CD4-positive, alpha-beta T cell (primary cell): ENCODE data around the gene RARS2. TPM values are rescaled to one million over a fixed set of nuclear protein-coding genes. Genes with fewer than 3 reads are reported as not detected.

Source experiments
- ATAC-seq: fragments of 200-7000 bp; cut with Tn5 transposase; one replicate; pipeline ENCODE4 v1.10.0; 2022; ENCODE audit warnings: mild to moderate bottlenecking; ENCODE audit not compliant: poor library complexity
- CTCF ChIA-PET: fragments of 350-600 bp; sonication (Branson Sonifier 250); formaldehyde crosslinking; loops from one replicate; lab custom pipeline; 2021; ENCODE audit warnings: antibody characterized with exemption, inconsistent platforms; lab: Charles Lee
- POLR2A ChIA-PET: fragments of 350-600 bp; sonication (Branson Sonifier 250); formaldehyde crosslinking; loops from one replicate; lab custom pipeline; 2021; ENCODE audit warnings: antibody characterized with exemption, inconsistent platforms; lab: Charles Lee
- DNase-seq, 14 experiments: peaks; one replicate each; pipeline ENCODE4 v3.0.0-alpha.2; 2013 to 2020; ENCODE audit warnings: mixed read lengths in 2 of 14
- H3K27ac ChIP-seq, 2 donors: one replicate each; pipeline versions ENCODE4 v1.5.1 to v1.7.0; 2013; ENCODE audit warnings: low read length in 2 of 2, low read depth in 1 of 2, mild to moderate bottlenecking in 1 of 2
- H3K27me3 ChIP-seq, 2 experiments: 1 replicate in 1 of 2; 2 replicates in 1 of 2; pipeline versions ENCODE4 v1.6.1 to v1.7.0; 2013; ENCODE audit warnings: low read length in 2 of 2, control low read depth in 1 of 2, mild to moderate bottlenecking in 1 of 2, moderate library complexity in 1 of 2; ENCODE audit not compliant: insufficient read depth in 2 of 2, control insufficient read depth in 1 of 2
- H3K36me3 ChIP-seq: one replicate; pipeline ENCODE4 v1.6.1; 2013; ENCODE audit warnings: low read length, control low read depth; ENCODE audit not compliant: insufficient read depth
- H3K4me1 ChIP-seq: one replicate; pipeline ENCODE4 v1.6.1; 2013; ENCODE audit warnings: low read length, control low read depth; ENCODE audit not compliant: insufficient read depth
- H3K4me3 ChIP-seq: one replicate; pipeline ENCODE4 v1.5.1; 2013; ENCODE audit warnings: mild to moderate bottlenecking, low read length, moderate library complexity
- H3K9me3 ChIP-seq, 2 experiments: 1 replicate in 1 of 2; 2 replicates in 1 of 2; pipeline versions ENCODE4 v1.6.1 to v1.7.0; 2013; ENCODE audit warnings: low read length in 2 of 2, mild to moderate bottlenecking in 2 of 2, control low read depth in 1 of 2, moderate library complexity in 1 of 2; ENCODE audit not compliant: control insufficient read depth in 1 of 2, insufficient read depth in 1 of 2
- H3K27ac Mint-ChIP-seq: one replicate; pipeline ENCODE4 v1.8.0; 2020; ENCODE audit warnings: mixed read lengths
- H3K27me3 Mint-ChIP-seq: one replicate; pipeline ENCODE4 v1.8.0; 2021; ENCODE audit warnings: mixed read lengths
- H3K36me3 Mint-ChIP-seq: one replicate; pipeline ENCODE4 v1.8.0; 2021; ENCODE audit warnings: low read depth, mixed read lengths
- H3K4me1 Mint-ChIP-seq: one replicate; pipeline ENCODE4 v1.8.0; 2021; ENCODE audit warnings: low read depth, mixed read lengths
- H3K4me3 Mint-ChIP-seq: one replicate; pipeline ENCODE4 v1.8.0; 2020; ENCODE audit warnings: mild to moderate bottlenecking, mixed read lengths
- H3K9me3 Mint-ChIP-seq: one replicate; pipeline ENCODE4 v1.8.0; 2020; ENCODE audit warnings: mixed read lengths
- CTCF ChIP-seq: fragments of 200-600 bp; IDR thresholded peaks from one replicate; pipeline ENCODE4 v1.8.0; 2022; ENCODE audit warnings: antibody characterized with exemption, mild to moderate bottlenecking
- intact Hi-C, 2 experiments: fragments of 100-400 bp; cut with DNase I in 1 of 2; cut with micrococcal nuclease in 1 of 2; formaldehyde crosslinking; loops; one replicate each; pipeline versions ENCODE4 v1.15.1 to v1.9.0; 2023 to 2025; cut with DNase I, micrococcal nuclease
- total RNA-seq, 174 experiments: library from RNA in 2 of 174; stranded (reverse) in 2 of 174; gene quantifications; one replicate each; pipeline ENCODE4 v1.2.3 and lab custom pipeline; 2021 to 2026

The RARS2 gene
- total RNA-seq, 2 experiments from 2014 or later, result 21.9 to 22.4 TPM

GRCh38 chr6:87522686-87523085, 67.1 kb downstream of the RARS2 start:
- no peak for DNase-seq
- ChIA-PET CTCF (no interaction called here), POLR2A (interaction anchor here (0.6 kb wide), 2 partner anchors 50 to 159 kb away, joined by 3 read pairs; no protein-coding TSS in a partner anchor)
- Mint-ChIP-seq H3K9me3 (no peaks in the 10 kb centered on the region), H3K27ac (no peak overlapping the region), H3K4me3 (no peak overlapping the region), H3K4me1 (no peaks in the 10 kb centered on the region), H3K27me3 (no peaks in the 10 kb centered on the region), H3K36me3 (peaks cover 81% of the 10 kb centered on the region)
- Histone ChIP-seq H3K27me3 (no peaks in the 10 kb centered on the region), H3K36me3 (peaks cover 46% of the 10 kb centered on the region), H3K4me3 (no peak overlapping the region), H3K9me3 (no peaks in the 10 kb centered on the region), H3K4me1 (no peaks in the 10 kb centered on the region), H3K27ac (no peak overlapping the region)
- no peak for TF ChIP-seq CTCF
- no peak for ATAC-seq
- intact Hi-C loops, result no loop called here

GRCh38 chr6:87518453-87518852, 71.3 kb downstream of the RARS2 start:
- H3K27ac Mint-ChIP-seq, result no peak overlapping the region
- Histone ChIP-seq H3K36me3 (peaks cover 66% of the 10 kb centered on the region), H3K27ac (no peak overlapping the region), H3K9me3 (no peaks in the 10 kb centered on the region), H3K4me3 (no peak overlapping the region), H3K27me3 (no peaks in the 10 kb centered on the region), H3K4me1 (no peaks in the 10 kb centered on the region)
- H3K9me3 Mint-ChIP-seq, result no peaks in the 10 kb centered on the region
- no peak for DNase-seq
- H3K36me3 Mint-ChIP-seq, result peaks cover 85% of the 10 kb centered on the region
- CTCF ChIA-PET, result no interaction called here
- POLR2A ChIA-PET, result no interaction called here
- no peak overlapping the region for H3K4me3 Mint-ChIP-seq
- intact Hi-C loops, result no loop called here
- no peak for TF ChIP-seq CTCF
- H3K27me3 Mint-ChIP-seq, result no peaks in the 10 kb centered on the region
- peaks cover 19% of the 10 kb centered on the region for H3K4me1 Mint-ChIP-seq
- no peak for ATAC-seq

- Mint-ChIP-seq H3K27me3 (no peaks in the 10 kb centered on the region), H3K4me1 (peaks cover 19% of the 10 kb centered on the region), H3K9me3 (no peaks in the 10 kb centered on the region), H3K4me3 (no peak overlapping the region), H3K36me3 (peaks cover 87% of the 10 kb centered on the region), H3K27ac (peak overlapping the region; percentile 71)
- Histone ChIP-seq H3K4me1 (no peaks in the 10 kb centered on the region), H3K27ac (no peak overlapping the region), H3K4me3 (no peak overlapping the region), H3K9me3 (no peaks in the 10 kb centered on the region), H3K36me3 (peaks cover 77% of the 10 kb centered on the region), H3K27me3 (no peaks in the 10 kb centered on the region)
- ATAC-seq, result no peak
- intact Hi-C loops, result no loop called here
- no peak for DNase-seq
- TF ChIP-seq CTCF, result no peak
- ChIA-PET CTCF (interaction anchor here (0.9 kb wide), 1 partner anchor 11 kb away, joined by 5 read pairs; no protein-coding TSS in a partner anchor), POLR2A (no interaction called here)
These were observed 75.0 kb downstream of the RARS2 start for GRCh38 chr6:87514831-87515230.
